Activated CD4-positive, alpha-beta memory T cell treated with anti-CD3 and anti-CD28 coated beads, Interleukin-2, amount 10 ng/mL, durations not matched to agents 7 days and 5 days (primary cell): ENCODE data around the gene VPS8. TPM values are rescaled to one million over a fixed set of nuclear protein-coding genes. Genes with fewer than 3 reads are reported as not detected.
"Not testable (repeated sequence)": the region's sequence is repeated elsewhere in the genome, so short reads cannot be mapped to it uniquely, and the experiment has no call there.

Source experiments
- CTCF ChIA-PET: fragments of 350-600 bp; sonication (Branson Sonifier 250); formaldehyde crosslinking; loops from one replicate; lab custom pipeline; 2021; ENCODE audit warnings: antibody characterized with exemption, inconsistent platforms; lab: Charles Lee
- POLR2A ChIA-PET: fragments of 350-600 bp; sonication (Branson Sonifier 250); formaldehyde crosslinking; loops from one replicate; lab custom pipeline; 2021; ENCODE audit warnings: antibody characterized with exemption; lab: Charles Lee
- DNase-seq: peaks from one replicate; pipeline ENCODE4 v3.0.0-alpha.2; 2020
- H3K27ac Mint-ChIP-seq: one replicate; pipeline ENCODE4 v1.8.0; 2021; ENCODE audit warnings: mild to moderate bottlenecking, mixed read lengths
- H3K27me3 Mint-ChIP-seq: one replicate; pipeline ENCODE4 v1.8.0; 2021; ENCODE audit warnings: mixed read lengths
- H3K36me3 Mint-ChIP-seq: one replicate; pipeline ENCODE4 v1.8.0; 2021; ENCODE audit warnings: low read depth, mixed read lengths
- H3K4me1 Mint-ChIP-seq: one replicate; pipeline ENCODE4 v1.8.0; 2021; ENCODE audit warnings: mixed read lengths
- H3K4me3 Mint-ChIP-seq: one replicate; pipeline ENCODE4 v1.8.0; 2021; ENCODE audit warnings: mild to moderate bottlenecking, mixed read lengths
- H3K9me3 Mint-ChIP-seq: one replicate; pipeline ENCODE4 v1.8.0; 2021; ENCODE audit warnings: mixed read lengths
- total RNA-seq, 2 experiments: library from RNA; stranded (reverse); gene quantifications; one replicate each; pipeline ENCODE4 v1.2.3, GENCODE V29; 2021

Gene VPS8
- total RNA-seq, 2 experiments from 2014 or later = 60.8 to 61.2 TPM

- H3K27me3 Mint-ChIP-seq = no peaks in the 10 kb centered on the region
- no peak overlapping the region for H3K4me3 Mint-ChIP-seq
- POLR2A ChIA-PET = no interaction called here
- H3K4me1 Mint-ChIP-seq = no peaks in the 10 kb centered on the region
- no peaks in the 10 kb centered on the region for H3K9me3 Mint-ChIP-seq
- peaks cover 26% of the 10 kb centered on the region for H3K36me3 Mint-ChIP-seq
- DNase-seq = no peak
- CTCF ChIA-PET = no interaction called here
- H3K27ac Mint-ChIP-seq = no peak overlapping the region
Measured at GRCh38 chr3:184919651-184920050, 107.7 kb downstream of the VPS8 start.

GRCh38 chr3:184924547-184924946 lies 112.6 kb downstream of the VPS8 start:
- no peak overlapping the region for H3K27ac Mint-ChIP-seq
- CTCF ChIA-PET = no interaction called here
- H3K27me3 Mint-ChIP-seq = no peaks in the 10 kb centered on the region
- no peaks in the 10 kb centered on the region for H3K9me3 Mint-ChIP-seq
- peaks cover 24% of the 10 kb centered on the region for H3K36me3 Mint-ChIP-seq
- DNase-seq = no peak
- no peaks in the 10 kb centered on the region for H3K4me1 Mint-ChIP-seq
- no peak overlapping the region for H3K4me3 Mint-ChIP-seq
- POLR2A ChIA-PET = no interaction called here

GRCh38 chr3:184927796-184928315 lies 115.9 kb downstream of the VPS8 start:
- Mint-ChIP-seq H3K36me3 (peaks cover 27% of the 10 kb centered on the region), H3K27me3 (no peaks in the 10 kb centered on the region), H3K4me3 (no peak overlapping the region), H3K4me1 (no peaks in the 10 kb centered on the region), H3K27ac (no peak overlapping the region), H3K9me3 (no peaks in the 10 kb centered on the region)
- CTCF ChIA-PET = no interaction called here
- no peak for DNase-seq
- POLR2A ChIA-PET = no interaction called here

- POLR2A ChIA-PET = no interaction called here
- CTCF ChIA-PET = no interaction called here
- no peak for DNase-seq
- Mint-ChIP-seq H3K36me3 (peaks cover 27% of the 10 kb centered on the region), H3K27me3 (no peaks in the 10 kb centered on the region), H3K4me3 (no peak overlapping the region), H3K27ac (no peak overlapping the region), H3K4me1 (no peaks in the 10 kb centered on the region), H3K9me3 (no peaks in the 10 kb centered on the region)
Measured at GRCh38 chr3:184932777-184933176, 120.8 kb downstream of the VPS8 start.

- H3K27me3 Mint-ChIP-seq = no peaks in the 10 kb centered on the region
- ChIA-PET POLR2A (no interaction called here), CTCF (no interaction called here)
- no peaks in the 10 kb centered on the region for H3K4me1 Mint-ChIP-seq
- DNase-seq = no peak
- H3K9me3 Mint-ChIP-seq = no peaks in the 10 kb centered on the region
- H3K36me3 Mint-ChIP-seq = peaks cover 27% of the 10 kb centered on the region
- no peak overlapping the region for H3K27ac Mint-ChIP-seq
- H3K4me3 Mint-ChIP-seq = no peak overlapping the region
Measured at GRCh38 chr3:184937611-184938010, 125.6 kb downstream of the VPS8 start.

GRCh38 chr3:184941408-184941807 lies 129.4 kb downstream of the VPS8 start:
- H3K36me3 Mint-ChIP-seq = peaks cover 27% of the 10 kb centered on the region
- H3K9me3 Mint-ChIP-seq = no peaks in the 10 kb centered on the region
- H3K4me3 Mint-ChIP-seq = no peak overlapping the region
- no peaks in the 10 kb centered on the region for H3K27me3 Mint-ChIP-seq
- H3K4me1 Mint-ChIP-seq = no peaks in the 10 kb centered on the region
- ChIA-PET POLR2A (no interaction called here), CTCF (interaction anchor here (1.1 kb wide), 1 partner anchor 27 kb away, joined by 3 read pairs; no protein-coding TSS in a partner anchor)
- DNase-seq = no peak
- no peak overlapping the region for H3K27ac Mint-ChIP-seq

GRCh38 chr3:184942735-184943134 lies 130.8 kb downstream of the VPS8 start:
- Mint-ChIP-seq H3K36me3 (peaks cover 20% of the 10 kb centered on the region), H3K9me3 (no peaks in the 10 kb centered on the region), H3K4me1 (no peaks in the 10 kb centered on the region), H3K27me3 (no peaks in the 10 kb centered on the region), H3K27ac (no peak overlapping the region), H3K4me3 (no peak overlapping the region)
- CTCF ChIA-PET = no interaction called here
- no peak for DNase-seq
- POLR2A ChIA-PET = no interaction called here

- Mint-ChIP-seq H3K27ac (no peak overlapping the region), H3K36me3 (peaks cover 18% of the 10 kb centered on the region), H3K4me1 (no peaks in the 10 kb centered on the region), H3K4me3 (no peak overlapping the region), H3K9me3 (no peaks in the 10 kb centered on the region), H3K27me3 (no peaks in the 10 kb centered on the region)
- ChIA-PET CTCF (no interaction called here), POLR2A (no interaction called here)
- DNase-seq = no peak
Measured at GRCh38 chr3:184944241-184944640, 132.3 kb downstream of the VPS8 start.

- H3K4me1 Mint-ChIP-seq = no peaks in the 10 kb centered on the region
- H3K36me3 Mint-ChIP-seq = peaks cover 14% of the 10 kb centered on the region
- no peak overlapping the region for H3K27ac Mint-ChIP-seq
- no peak overlapping the region for H3K4me3 Mint-ChIP-seq
- DNase-seq = no peak
- ChIA-PET POLR2A (no interaction called here), CTCF (no interaction called here)
- H3K27me3 Mint-ChIP-seq = no peaks in the 10 kb centered on the region
- no peaks in the 10 kb centered on the region for H3K9me3 Mint-ChIP-seq
Measured at GRCh38 chr3:184945886-184946625, 134.1 kb downstream of the VPS8 start.

- POLR2A ChIA-PET = no interaction called here
- CTCF ChIA-PET = no interaction called here
- Mint-ChIP-seq H3K4me1 (no peaks in the 10 kb centered on the region), H3K36me3 (peaks cover 16% of the 10 kb centered on the region), H3K9me3 (no peaks in the 10 kb centered on the region), H3K27me3 (no peaks in the 10 kb centered on the region), H3K27ac (no peak overlapping the region), H3K4me3 (no peak overlapping the region)
- no peak for DNase-seq
Measured at GRCh38 chr3:184946917-184947316, 135.0 kb downstream of the VPS8 start.

GRCh38 chr3:184949251-184949965 lies 137.4 kb downstream of the VPS8 start:
- Mint-ChIP-seq H3K4me1 (peaks cover 8% of the 10 kb centered on the region), H3K27me3 (no peaks in the 10 kb centered on the region), H3K36me3 (peaks cover 7% of the 10 kb centered on the region), H3K27ac (no peak overlapping the region), H3K9me3 (no peaks in the 10 kb centered on the region), H3K4me3 (no peak overlapping the region)
- no peak for DNase-seq
- ChIA-PET CTCF (no interaction called here), POLR2A (interaction anchor here (0.6 kb wide), 1 partner anchor 493 kb away, joined by 3 read pairs; no protein-coding TSS in a partner anchor)

GRCh38 chr3:184950816-184951215 lies 138.8 kb downstream of the VPS8 start:
- DNase-seq, H3K9me3 Mint-ChIP-seq, H3K27me3 Mint-ChIP-seq, CTCF ChIA-PET, POLR2A ChIA-PET, H3K4me3 Mint-ChIP-seq, H3K27ac Mint-ChIP-seq, H3K4me1 Mint-ChIP-seq: not testable (repeated sequence)
- peaks cover 10% of the 10 kb centered on the region for H3K36me3 Mint-ChIP-seq

- ChIA-PET POLR2A (no interaction called here), CTCF (no interaction called here)
- Mint-ChIP-seq H3K4me1 (peaks cover 8% of the 10 kb centered on the region), H3K9me3 (no peaks in the 10 kb centered on the region), H3K36me3 (peaks cover 8% of the 10 kb centered on the region), H3K4me3 (no peak overlapping the region), H3K27ac (no peak overlapping the region), H3K27me3 (no peaks in the 10 kb centered on the region)
- no peak for DNase-seq
Measured at GRCh38 chr3:184952671-184953070, 140.7 kb downstream of the VPS8 start.
